ENCODE measurements around the gene PIGT.

Gene PIGT

DNA sequence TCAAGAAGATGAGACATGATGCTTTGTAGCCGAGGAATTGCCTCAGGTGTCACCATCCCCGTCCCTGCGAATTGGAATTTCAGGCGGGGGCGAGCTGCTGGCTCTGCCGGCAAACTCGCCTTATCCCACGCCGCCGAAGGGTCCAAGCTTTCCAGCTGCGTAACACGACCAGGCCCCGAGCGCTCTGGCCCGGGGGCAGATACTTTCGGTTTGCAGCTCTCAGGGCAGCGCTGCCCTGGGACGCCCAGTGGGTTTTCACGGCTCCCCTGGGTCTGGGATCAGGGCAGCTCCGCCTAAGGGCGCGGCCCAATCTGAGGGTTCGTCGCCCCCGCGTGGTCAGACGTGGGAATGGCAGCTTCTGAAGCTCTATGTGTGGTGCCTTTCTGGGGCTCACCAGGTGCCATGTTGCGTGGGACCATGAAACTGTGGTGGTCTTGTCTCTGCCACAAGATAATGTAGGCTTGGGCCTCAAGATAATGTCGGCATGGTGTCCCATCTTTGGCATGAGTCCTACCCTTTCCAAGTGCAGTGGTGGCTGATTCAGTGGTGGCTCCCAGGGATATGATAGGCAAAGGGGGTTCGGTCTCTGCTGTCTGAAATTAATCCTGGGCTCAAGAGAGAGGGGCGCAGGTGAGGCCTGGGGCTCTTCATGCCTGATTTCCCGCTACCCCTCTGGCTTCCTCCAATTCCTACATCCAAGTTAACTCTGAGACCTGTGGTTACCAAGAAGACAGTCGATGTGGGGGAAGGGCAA, 21.0 kb downstream of the PIGT start:
- TF ChIP-seq, protein P1, sequence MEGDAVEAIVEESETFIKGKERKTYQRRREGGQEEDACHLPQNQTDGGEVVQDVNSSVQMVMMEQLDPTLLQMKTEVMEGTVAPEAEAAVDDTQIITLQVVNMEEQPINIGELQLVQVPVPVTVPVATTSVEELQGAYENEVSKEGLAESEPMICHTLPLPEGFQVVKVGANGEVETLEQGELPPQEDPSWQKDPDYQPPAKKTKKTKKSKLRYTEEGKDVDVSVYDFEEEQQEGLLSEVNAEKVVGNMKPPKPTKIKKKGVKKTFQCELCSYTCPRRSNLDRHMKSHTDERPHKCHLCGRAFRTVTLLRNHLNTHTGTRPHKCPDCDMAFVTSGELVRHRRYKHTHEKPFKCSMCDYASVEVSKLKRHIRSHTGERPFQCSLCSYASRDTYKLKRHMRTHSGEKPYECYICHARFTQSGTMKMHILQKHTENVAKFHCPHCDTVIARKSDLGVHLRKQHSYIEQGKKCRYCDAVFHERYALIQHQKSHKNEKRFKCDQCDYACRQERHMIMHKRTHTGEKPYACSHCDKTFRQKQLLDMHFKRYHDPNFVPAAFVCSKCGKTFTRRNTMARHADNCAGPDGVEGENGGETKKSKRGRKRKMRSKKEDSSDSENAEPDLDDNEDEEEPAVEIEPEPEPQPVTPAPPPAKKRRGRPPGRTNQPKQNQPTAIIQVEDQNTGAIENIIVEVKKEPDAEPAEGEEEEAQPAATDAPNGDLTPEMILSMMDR (IDR thresholded peaks at IDR 0.05; ENCODE audit: insufficient read depth, low read length, missing control alignments) = peak; percentile 95
- POLR2A ChIA-PET = interaction anchor here (0.5 to 1.7 kb wide), 6 partner anchors 21 to 100 kb away, joined by 3 to 10 read pairs (median 4); partner anchors contain the start of genes PIGT and SYS1
- CTCF ChIA-PET = interaction anchor here (0.6 to 14.0 kb wide), 41 partner anchors 10 to 401 kb away, joined by 3 to 460 read pairs (median 7); partner anchors contain the start of genes DBNDD2, MATN4, PIGT and SDC4
- H3K4me3 ChIP-seq (ENCODE audit: low read depth, low read length) = peak overlapping the region; percentile 60
- no peak for DNase-seq (ENCODE audit: low read depth, low spot score)

DNA sequence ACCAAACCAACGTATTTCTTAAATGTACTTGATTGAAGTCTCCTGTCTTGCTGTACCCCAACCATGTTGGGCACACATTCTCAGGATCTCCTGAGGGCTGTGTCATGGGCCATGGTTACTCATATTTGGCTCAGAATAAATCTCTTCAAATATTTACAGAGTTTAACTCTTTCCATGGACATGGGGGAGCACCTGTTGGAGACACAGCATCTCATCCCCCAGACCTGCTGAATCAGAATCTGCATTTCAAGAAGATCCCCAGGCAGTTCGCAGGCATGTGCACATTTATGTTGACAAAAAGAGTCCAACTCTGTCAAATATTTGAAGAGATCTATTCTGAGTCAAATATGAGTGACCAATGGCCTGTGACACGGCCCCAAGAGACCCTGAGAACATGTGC, 24.5 kb downstream of the PIGT start:
- ChIA-PET POLR2A (no interaction called here), CTCF (interaction anchor here (1.2 to 14.0 kb wide), 7 partner anchors 7 to 146 kb away, joined by 4 to 460 read pairs (median 9); partner anchors contain the start of gene SYS1)

DNA sequence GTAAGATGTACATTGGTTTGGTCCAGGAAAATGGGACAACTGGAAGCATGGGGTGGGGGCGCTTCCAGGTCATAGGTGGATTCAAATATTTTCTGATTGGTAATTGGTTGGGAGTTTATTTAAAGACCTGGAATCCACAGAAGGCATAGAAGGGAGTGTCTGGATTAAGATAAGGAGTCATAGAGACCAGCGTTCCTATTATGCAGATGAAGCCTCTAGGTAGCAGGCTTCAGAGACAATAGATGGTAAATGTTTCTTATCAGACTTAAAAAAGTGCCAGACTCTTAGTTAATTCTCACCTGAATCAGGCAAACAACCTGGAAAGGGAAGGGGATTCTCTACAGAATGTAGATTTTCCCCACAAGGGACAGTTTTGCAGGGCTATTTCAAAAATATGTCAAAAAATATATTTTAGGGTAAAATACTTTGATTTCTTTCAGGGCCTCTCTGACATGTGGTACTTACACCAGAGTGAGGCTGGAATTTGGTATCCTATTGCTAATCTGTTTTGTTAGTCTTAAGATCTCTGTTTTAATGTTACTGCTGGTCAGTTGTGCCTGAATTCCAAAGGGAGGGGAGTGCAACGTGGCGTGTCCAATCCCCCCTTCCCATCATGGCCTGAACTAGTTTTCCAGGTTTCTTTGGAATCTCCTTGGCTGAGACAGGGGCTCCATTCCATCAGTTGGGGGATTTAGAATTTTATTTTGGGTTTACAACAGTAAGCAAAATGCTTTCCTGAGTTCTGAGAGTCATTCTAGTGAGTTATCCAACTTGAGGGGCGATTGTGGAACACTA, 25.1 kb downstream of the PIGT start:
- CTCF ChIA-PET = interaction anchor here (6.1 to 14.0 kb wide), 3 partner anchors 7 to 121 kb away, joined by 101 to 460 read pairs (median 178); no protein-coding TSS in a partner anchor
- no peak overlapping the region for H3K4me3 ChIP-seq (ENCODE audit: low read depth, low read length)
- DNase-seq (ENCODE audit: low read depth, low spot score) = no peak
- POLR2A ChIA-PET = no interaction called here
- TF ChIP-seq, protein P1 (IDR thresholded peaks at IDR 0.05; ENCODE audit: insufficient read depth, low read length, missing control alignments) = no peak

More for the DNA sequence above, 24.5 kb downstream of the PIGT start:
- TF ChIP-seq, protein P1 (IDR thresholded peaks at IDR 0.05; ENCODE audit: insufficient read depth, low read length, missing control alignments) = no peak
- no peak overlapping the region for H3K4me3 ChIP-seq (ENCODE audit: low read depth, low read length)
- DNase-seq (ENCODE audit: low read depth, low spot score) = no peak

DNA sequence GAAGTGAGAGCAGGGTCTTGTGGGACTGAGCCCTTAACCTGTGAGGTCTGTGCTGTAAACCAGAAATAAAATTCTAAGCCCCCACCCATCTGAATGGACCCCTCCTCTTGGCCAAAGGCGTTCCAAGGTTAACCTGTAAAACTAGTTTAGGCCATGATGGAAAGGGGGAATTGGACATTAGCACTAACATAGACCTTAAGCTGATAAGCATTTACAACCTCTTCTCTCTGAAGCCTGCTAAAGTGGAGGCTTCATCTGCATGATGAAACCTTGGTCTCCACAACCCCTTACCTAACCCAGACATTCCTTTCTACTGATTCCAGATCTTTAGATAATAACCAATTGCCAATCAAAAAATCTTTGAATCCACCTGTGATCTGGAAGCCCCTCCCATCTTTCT, 25.8 kb downstream of the PIGT start:
- CTCF ChIA-PET = no interaction called here

DNA sequence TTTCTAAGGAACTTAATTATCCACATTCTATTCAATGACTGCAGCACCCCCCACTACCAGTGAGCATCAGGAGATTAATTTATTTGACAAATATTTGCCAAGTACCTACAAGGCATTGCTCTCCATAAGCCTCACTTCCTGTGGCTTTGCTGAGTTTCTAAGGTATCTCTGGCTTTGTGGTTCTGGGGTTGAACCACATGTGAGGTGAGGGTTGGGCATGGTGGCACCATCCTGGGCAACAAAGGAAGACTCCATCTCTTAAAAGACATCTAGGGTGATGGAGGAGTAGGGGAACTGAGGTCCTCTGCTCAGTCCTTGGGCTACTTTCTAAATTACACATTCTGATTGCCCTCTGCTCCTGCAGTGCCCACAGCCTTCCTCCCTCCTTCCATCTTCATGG, 28.1 kb downstream of the PIGT start:
- TF ChIP-seq, protein P1 (IDR thresholded peaks at IDR 0.05; ENCODE audit: insufficient read depth, low read length, missing control alignments) = no peak
- ChIA-PET CTCF (interaction anchor here (1.0 to 7.4 kb wide), 7 partner anchors 6 to 132 kb away, joined by 3 to 101 read pairs (median 3); no protein-coding TSS in a partner anchor), POLR2A (no interaction called here)
- no peak overlapping the region for H3K4me3 ChIP-seq (ENCODE audit: low read depth, low read length)
- no peak for DNase-seq (ENCODE audit: low read depth, low spot score)

More for the DNA sequence above, 25.8 kb downstream of the PIGT start:
- POLR2A ChIA-PET = no interaction called here
- TF ChIP-seq, protein P1 (IDR thresholded peaks at IDR 0.05; ENCODE audit: insufficient read depth, low read length, missing control alignments) = no peak
- H3K4me3 ChIP-seq (ENCODE audit: low read depth, low read length) = no peak overlapping the region
- DNase-seq (ENCODE audit: low read depth, low spot score) = no peak
